NCI-H2107 treated with DMSO at 0.1 percent for 48 hours (cell line): Measurements from ENCODE around the gene HUNK.

ENCODE experiments used
- DNase-seq: peaks from one replicate; lab custom pipeline; 2025; ENCODE audit not compliant: unreplicated experiment; lab: John Stamatoyannopoulos, UW

HUNK gene

GRCh38 chr21:31895077-31895835 lies 22.4 kb downstream of the HUNK start:
- no peak for DNase-seq

GRCh38 chr21:31896019-31896418 lies 23.2 kb downstream of the HUNK start:
- no peak for DNase-seq

- no peak for DNase-seq
Measured at GRCh38 chr21:31897311-31897710, 24.5 kb downstream of the HUNK start.

GRCh38 chr21:31898933-31899630 lies 26.3 kb downstream of the HUNK start:
- no peak for DNase-seq

- DNase-seq: no peak
Measured at GRCh38 chr21:31900121-31900895, 27.5 kb downstream of the HUNK start.

- no peak for DNase-seq
Measured at GRCh38 chr21:31901315-31901714, 28.5 kb downstream of the HUNK start.

- DNase-seq: no peak
Measured at GRCh38 chr21:31902438-31902837, 29.6 kb downstream of the HUNK start.

GRCh38 chr21:31903896-31904295 lies 31.1 kb downstream of the HUNK start:
- DNase-seq: no peak

GRCh38 chr21:31905503-31906451 lies 33.0 kb downstream of the HUNK start:
- DNase-seq: no peak

- no peak for DNase-seq
Measured at GRCh38 chr21:31908106-31909031, 35.5 kb downstream of the HUNK start.

- no peak for DNase-seq
Measured at GRCh38 chr21:31909153-31910073, 36.6 kb downstream of the HUNK start.

GRCh38 chr21:31910074-31910470 lies 37.3 kb downstream of the HUNK start:
- no peak for DNase-seq

- DNase-seq: no peak
Measured at GRCh38 chr21:31911138-31911907, 38.5 kb downstream of the HUNK start.

- no peak for DNase-seq
Measured at GRCh38 chr21:31912501-31912900, 39.7 kb downstream of the HUNK start.

- no peak for DNase-seq
Measured at GRCh38 chr21:31913182-31913608, 40.4 kb downstream of the HUNK start.

GRCh38 chr21:31914472-31914871 lies 41.7 kb downstream of the HUNK start:
- DNase-seq: no peak

GRCh38 chr21:31915566-31915965 lies 42.7 kb downstream of the HUNK start:
- DNase-seq: no peak

- no peak for DNase-seq
Measured at GRCh38 chr21:31917108-31917507, 44.3 kb downstream of the HUNK start.
